ENCODE measurements around the gene MAPRE2. TPM values are rescaled to one million over a fixed set of nuclear protein-coding genes. Genes with fewer than 3 reads are reported as not detected.

The MAPRE2 gene
- total and polyA plus RNA-seq, 12 donors = 30.2 to 144 (median 87.6) TPM

DNA sequence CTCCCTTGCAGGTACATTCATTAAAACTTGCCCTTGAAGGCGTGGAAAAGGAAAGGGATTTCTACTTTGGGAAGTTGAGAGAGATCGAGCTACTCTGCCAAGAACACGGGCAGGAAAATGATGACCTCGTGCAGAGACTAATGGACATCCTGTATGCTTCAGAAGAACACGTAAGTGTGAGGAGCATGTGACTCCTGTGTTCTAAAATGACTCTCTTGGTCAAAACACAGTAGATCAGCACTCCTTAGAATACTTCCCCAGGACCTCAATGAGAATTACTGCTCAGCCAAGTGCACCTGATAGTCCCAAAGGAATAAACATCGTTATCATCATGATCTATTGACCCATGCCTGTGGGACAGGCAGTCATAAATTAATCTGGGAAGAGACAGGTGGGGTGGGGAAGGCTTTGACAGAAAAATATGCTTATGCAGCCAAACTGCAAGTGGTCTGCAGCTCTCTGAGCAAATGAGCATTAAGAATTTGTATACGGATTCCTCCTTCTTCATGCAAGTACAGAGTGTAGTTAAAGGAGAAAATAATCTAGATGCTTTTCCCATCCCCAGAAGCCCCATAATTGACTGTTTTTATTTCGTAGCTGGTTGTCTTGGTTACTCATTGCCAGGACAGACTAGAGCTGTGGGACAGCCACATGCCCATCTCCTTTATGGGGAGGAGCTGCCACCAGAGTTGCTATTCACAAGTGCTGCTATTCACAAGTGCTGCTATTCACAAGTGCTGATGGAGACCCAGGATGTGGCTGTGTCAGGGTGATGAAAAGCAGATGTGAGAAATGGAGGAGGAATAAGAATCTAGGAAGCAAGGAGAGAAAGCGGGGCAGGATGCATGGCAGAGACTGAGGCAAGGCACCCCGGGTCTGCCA is 91.0 kb downstream of the MAPRE2 start:
- 52 to 55% (median 54%) methylated on average over 10 of the region's 10 CpGs for WGBS, 4 donors
- Histone ChIP-seq H3K4me1 (replicated peaks in 1 of 2) (peaks cover 0 to 31% of the 10 kb centered on the region in 2 donors), H3K27ac (peak overlapping the region in 3 of 5 donors; percentile 22 to 65 (median 46)), H3K27me3 (no peaks in the 10 kb centered on the region), H3K4me3 (no peak overlapping the region), H3K36me3 (replicated peaks in 1 of 2) (peaks cover 0 to 70% of the 10 kb centered on the region in 2 donors), H3K9me3 (replicated peaks in 1 of 3) (no peaks in the 10 kb centered on the region)
- TF ChIP-seq POLR2A (IDR thresholded peaks at IDR 0.05) = no peak
- TF ChIP-seq, protein P1, sequence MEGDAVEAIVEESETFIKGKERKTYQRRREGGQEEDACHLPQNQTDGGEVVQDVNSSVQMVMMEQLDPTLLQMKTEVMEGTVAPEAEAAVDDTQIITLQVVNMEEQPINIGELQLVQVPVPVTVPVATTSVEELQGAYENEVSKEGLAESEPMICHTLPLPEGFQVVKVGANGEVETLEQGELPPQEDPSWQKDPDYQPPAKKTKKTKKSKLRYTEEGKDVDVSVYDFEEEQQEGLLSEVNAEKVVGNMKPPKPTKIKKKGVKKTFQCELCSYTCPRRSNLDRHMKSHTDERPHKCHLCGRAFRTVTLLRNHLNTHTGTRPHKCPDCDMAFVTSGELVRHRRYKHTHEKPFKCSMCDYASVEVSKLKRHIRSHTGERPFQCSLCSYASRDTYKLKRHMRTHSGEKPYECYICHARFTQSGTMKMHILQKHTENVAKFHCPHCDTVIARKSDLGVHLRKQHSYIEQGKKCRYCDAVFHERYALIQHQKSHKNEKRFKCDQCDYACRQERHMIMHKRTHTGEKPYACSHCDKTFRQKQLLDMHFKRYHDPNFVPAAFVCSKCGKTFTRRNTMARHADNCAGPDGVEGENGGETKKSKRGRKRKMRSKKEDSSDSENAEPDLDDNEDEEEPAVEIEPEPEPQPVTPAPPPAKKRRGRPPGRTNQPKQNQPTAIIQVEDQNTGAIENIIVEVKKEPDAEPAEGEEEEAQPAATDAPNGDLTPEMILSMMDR (IDR thresholded peaks at IDR 0.05) = no peak
- DNase-seq = peak in 1 of 7 donors; percentile 43
- intact Hi-C loops (cut with DNase I) = no loop called here

DNA sequence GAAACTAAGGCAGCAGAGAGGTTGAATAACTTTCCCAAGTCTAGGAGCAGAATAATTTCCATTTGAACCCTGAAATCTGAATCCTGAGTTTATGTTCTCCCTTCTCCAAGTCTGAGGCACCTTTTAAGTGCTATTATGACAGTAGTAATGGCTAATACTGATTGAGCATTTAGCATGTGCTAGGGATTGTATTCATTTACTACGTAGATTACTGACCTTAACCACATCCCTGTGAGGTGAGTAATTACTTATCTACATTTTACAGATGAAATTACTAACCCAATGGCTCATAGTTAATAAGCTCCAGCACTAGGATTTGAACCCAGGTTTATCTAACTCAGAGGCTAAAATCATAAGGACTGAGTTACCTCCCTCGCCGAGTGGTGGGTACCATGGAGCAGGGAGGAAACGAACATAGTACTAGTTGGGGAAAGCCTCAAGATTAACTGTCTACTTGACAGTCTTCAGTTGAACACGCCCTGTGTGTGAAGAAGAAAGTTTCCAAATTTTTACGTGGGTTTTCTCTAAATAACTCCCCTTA is 93.0 kb downstream of the MAPRE2 start:
- WGBS, 4 donors = 89 to 96% (median 93%) methylated on average over 6 of the region's 6 CpGs

DNA sequence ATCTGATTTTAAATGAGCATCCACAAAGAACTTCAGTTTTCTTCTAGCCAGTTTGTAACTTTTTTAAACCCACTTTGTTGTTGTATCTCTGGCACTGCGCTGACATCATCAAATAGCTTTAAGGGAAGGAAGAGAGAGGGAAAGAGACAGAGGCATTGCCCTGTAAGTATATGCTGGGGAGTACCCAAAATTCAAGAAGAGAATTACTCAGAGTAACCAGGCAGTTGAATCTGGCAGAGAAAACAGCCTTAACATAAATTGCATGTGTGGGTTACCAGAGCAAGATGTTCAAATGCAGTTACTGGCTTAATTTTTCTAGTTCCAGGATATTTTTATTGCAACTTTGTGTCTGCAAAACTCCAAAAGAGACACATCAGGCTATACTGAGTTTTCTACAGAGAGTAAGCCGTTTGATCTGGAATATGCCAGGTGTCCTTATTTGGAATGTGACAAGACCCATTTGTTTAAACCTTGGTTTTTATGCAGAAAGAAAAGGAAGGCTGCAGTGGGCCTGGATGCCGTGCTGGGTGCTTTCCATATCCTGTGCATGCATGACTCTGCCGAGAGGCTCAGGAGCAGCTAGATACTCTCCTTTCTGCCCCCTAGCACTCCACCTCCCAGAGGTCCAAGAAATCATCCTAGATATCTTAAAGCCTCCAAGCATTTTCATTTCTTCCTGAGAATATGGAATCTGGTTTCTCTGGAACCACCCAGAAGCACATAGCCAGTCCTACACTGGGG is 93.7 kb downstream of the MAPRE2 start:
- intact Hi-C loops (cut with DNase I) = no loop called here
- no peaks in the 10 kb centered on the region for H3K9me3 ChIP-seq (replicated peaks in 1 of 3)
- no peak for TF ChIP-seq POLR2A (IDR thresholded peaks at IDR 0.05)
- TF ChIP-seq, protein P1 (IDR thresholded peaks at IDR 0.05) = no peak
- H3K27ac ChIP-seq = peak overlapping the region in 1 of 5 donors; percentile 3
- H3K27me3 ChIP-seq = no peaks in the 10 kb centered on the region
- H3K36me3 ChIP-seq (replicated peaks in 1 of 2) = peaks cover 0 to 47% of the 10 kb centered on the region in 2 donors
- no peak overlapping the region for H3K4me3 ChIP-seq
- 85 to 95% (median 94%) methylated on average over 4 of the region's 4 CpGs for WGBS, 4 donors
- peaks cover 12 to 43% of the 10 kb centered on the region in 2 donors for H3K4me1 ChIP-seq (replicated peaks in 1 of 2)
- DNase-seq = no peak

More for the DNA sequence above, 93.0 kb downstream of the MAPRE2 start:
- Histone ChIP-seq H3K27me3 (no peaks in the 10 kb centered on the region), H3K4me1 (replicated peaks in 1 of 2) (peaks cover 12 to 42% of the 10 kb centered on the region in 2 donors), H3K27ac (no peak overlapping the region), H3K9me3 (replicated peaks in 1 of 3) (no peaks in the 10 kb centered on the region), H3K4me3 (no peak overlapping the region), H3K36me3 (replicated peaks in 1 of 2) (peaks cover 0 to 54% of the 10 kb centered on the region in 2 donors)
- intact Hi-C loops (cut with DNase I) = no loop called here
- TF ChIP-seq, protein P1 (IDR thresholded peaks at IDR 0.05) = no peak
- TF ChIP-seq POLR2A (IDR thresholded peaks at IDR 0.05) = no peak
- DNase-seq = no peak

DNA sequence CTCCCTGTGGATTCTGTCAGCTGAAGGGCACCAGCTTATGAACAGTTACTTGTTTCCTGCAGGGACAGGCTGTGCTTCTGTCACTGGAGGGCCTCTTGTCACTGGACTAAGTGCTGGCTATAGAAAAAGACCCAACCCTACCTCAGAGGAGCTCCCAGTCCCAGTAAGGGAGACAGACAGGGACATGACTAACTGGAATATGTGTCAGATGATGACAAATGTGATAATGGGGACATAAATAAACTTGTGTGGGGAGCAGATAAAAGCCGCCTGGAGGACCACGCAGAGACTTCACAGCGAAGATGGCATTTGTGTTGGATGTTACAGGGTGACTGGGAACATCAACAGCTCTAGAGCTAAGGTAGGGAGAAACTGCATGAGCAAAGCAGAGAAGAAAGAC is 95.0 kb downstream of the MAPRE2 start:
- TF ChIP-seq, protein P1 (IDR thresholded peaks at IDR 0.05) = no peak
- no peak for TF ChIP-seq POLR2A (IDR thresholded peaks at IDR 0.05)
- DNase-seq = no peak
- 58 to 70% (median 63%) methylated on average over 3 of the region's 3 CpGs for WGBS, 4 donors
- Histone ChIP-seq H3K4me1 (replicated peaks in 1 of 2) (peaks cover 12 to 42% of the 10 kb centered on the region in 2 donors), H3K4me3 (no peak overlapping the region), H3K36me3 (replicated peaks in 1 of 2) (peaks cover 0 to 58% of the 10 kb centered on the region in 2 donors), H3K27me3 (no peaks in the 10 kb centered on the region), H3K9me3 (replicated peaks in 1 of 3) (no peaks in the 10 kb centered on the region), H3K27ac (peak overlapping the region in 2 of 5 donors; percentile 3 to 60)
- intact Hi-C loops (cut with DNase I) = no loop called here

Measured in adrenal gland (tissue), 12 donors.